NOMO-1 (cell line): ENCODE measurements around the gene MYADM.
A peak's percentile ranks its signal among the peaks of the same experiment; 100 is the strongest.
"Not testable (repeated sequence)": the region's sequence is repeated elsewhere in the genome, so short reads cannot be mapped to it uniquely, and the experiment has no call there.

Source experiments
- DNase-seq, 2 experiments: peaks; one replicate each; lab custom pipeline; 2025; ENCODE audit not compliant: unreplicated experiment in 2 of 2; lab: John Stamatoyannopoulos, UW

The MYADM gene

DNA sequence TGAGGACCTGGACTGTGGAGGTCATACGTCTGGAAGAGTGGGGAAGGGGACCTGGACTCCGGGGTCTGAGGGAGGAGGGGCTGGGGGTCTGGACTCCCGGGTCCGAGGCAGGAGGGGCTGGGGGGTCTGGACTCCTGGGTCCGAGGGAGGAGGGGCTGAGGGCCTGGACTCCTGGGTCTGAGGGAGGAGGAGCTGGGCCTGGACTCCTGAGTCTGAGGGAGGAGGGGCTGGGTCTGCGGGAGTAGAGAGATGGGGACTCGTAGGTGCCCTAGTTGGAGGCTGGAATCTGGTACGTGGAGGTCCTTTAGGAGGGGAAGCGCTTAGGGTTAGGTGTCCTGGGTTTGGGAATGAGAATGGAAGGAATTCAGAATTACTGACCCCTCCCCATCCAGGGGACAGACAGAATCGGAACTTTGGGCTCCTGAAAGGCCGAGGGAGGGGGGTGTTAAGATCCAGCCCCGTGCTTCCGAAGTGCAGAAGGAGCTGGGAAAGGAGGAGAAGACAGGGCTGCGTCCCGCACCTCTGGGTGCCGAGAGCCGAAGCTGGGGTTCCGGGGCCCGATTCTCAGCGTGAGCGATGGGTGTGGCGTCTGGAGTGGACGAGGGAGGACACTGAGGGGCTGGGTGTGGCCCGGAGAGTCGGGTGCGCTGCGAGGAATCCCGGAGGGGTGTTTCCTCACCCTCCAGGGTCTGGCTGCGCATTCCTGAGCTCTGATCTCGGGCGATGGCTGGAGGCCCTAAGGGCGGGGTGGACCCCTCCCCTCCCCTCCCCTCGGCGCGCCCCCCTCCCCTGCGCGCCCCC is 608 bp downstream of the MYADM start:
- peak in 1 of 2 experiments; percentile 21 for DNase-seq

DNA sequence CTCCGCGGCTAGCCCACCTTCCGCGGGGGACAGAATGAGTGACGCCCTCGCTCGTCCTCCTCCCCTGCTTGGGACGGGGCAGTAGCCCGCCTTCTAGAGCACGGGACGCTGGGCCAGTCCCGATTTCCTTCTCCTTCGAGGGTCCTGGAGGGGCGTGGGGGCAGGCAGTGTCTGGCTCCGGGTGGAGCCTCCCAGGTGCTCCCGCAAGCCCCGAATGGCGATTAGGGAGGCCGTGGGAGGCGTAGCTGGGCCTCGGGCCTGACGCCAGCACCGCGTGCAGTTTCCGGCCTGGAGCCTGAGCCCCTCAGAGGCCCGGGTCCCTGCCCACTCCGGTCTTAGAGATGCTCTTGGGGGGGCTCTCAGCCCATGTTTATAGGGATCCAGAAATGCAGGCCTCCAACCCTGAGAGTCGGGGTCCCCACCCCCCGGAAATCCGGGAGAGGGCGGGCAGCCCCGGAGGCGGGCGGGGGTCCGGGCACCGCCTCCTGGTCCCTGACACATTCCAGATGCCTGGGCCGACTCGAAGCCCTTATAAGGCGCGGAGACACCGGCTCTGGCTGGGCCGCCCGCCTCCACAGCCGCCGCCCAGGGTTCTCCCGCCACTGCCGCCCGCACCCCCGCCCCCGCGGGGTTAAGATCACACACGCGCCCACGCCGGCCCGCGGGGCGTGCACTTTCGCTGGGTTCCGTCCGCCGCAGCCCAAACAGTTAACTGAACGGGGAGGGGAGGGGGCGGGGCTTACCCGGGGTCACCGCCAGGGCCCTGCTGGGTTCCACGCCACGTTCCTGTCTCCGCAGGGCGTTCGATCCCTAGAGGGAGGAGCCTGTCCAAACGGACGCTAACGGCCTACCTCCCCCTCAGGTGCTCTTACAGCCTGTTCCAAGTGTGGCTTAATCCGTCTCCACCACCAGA is 1.5 kb downstream of the MYADM start:
- DNase-seq: peak; percentile 90 to 97

DNA sequence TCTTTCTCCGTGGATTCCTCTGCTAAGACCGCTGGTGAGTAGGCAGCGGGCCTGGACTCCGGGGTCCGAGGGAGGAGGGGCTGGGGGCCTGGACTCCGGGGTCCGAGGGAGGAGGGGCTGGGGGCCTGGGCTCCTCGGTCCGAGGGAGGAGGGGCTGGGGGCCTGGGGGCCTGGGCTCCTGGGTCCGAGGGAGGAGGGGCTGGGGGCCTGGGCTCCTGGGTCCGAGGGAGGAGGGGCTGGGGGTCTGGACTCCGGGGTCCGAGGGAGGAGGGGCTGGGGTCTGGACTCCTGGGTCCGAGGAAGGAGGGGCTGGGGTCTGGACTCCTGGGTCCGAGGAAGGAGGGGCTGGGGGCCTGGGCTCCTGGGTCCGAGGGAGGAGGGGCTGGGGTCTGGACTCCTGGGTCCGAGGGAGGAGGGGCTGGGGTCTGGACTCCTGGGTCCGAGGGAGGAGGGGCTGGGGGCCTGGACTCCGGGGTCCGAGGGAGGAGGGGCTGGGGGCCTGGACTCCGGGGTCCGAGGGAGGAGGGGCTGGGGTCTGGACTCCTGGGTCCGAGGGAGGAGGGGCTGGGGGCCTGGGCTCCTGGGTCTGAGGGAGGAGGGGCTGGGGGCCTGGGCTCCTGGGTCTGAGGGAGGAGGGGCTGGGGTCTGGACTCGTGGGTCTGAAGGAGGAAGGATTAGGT is 2.3 kb downstream of the MYADM start:
- DNase-seq: not testable (repeated sequence)

DNA sequence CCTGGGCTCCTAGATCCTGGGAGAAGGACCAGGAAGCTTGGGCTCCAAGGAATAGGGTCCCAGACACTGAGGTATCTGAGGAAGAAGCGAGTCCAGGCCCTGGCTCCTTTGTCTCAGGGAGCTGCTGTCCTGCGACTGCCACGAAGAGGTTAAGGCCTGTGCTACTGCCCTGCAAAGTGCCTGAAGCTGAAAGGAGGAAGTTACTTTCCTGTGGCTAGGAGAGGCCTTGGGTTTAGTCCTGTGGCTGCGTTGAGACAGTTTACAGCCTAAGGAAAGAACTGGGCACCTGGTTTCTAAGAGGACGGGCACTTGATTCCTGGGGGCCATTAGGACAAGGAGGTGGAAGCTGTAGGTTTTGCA is 2.8 kb downstream of the MYADM start:
- peak; percentile 86 to 88 for DNase-seq

GRCh38 chr19:53871454-53871853 is 3.8 kb downstream of the MYADM start:
- peak; percentile 45 to 82 for DNase-seq

DNA sequence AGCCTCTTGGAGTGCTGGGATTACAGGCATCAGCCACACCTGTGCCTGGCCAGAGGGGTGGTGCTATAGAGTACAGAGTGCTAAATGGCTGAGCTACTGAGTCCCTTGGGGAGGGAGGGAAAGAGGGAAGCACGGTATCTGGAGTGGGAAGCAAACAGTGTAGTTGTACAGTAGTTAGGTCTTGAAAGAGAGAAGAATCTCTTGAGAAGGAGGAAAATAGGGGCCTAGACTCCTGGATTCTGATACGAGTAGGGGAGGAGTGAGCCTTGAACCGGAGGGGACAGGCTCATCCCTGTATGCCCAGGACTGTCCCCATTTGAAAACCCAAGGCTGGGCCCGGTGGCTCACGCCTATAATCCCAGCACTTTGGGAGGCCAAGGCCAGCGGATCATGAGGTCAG is 5.1 kb downstream of the MYADM start:
- no peak for DNase-seq

GRCh38 chr19:53873773-53874605 is 6.3 kb downstream of the MYADM start:
- no peak for DNase-seq

GRCh38 chr19:53874606-53874990 is 6.9 kb downstream of the MYADM start:
- DNase-seq: no peak

- no peak for DNase-seq
These were observed 8.1 kb downstream of the MYADM start for GRCh38 chr19:53875602-53876325.

GRCh38 chr19:53876651-53877224 is 9.1 kb downstream of the MYADM start:
- DNase-seq: no peak

DNA sequence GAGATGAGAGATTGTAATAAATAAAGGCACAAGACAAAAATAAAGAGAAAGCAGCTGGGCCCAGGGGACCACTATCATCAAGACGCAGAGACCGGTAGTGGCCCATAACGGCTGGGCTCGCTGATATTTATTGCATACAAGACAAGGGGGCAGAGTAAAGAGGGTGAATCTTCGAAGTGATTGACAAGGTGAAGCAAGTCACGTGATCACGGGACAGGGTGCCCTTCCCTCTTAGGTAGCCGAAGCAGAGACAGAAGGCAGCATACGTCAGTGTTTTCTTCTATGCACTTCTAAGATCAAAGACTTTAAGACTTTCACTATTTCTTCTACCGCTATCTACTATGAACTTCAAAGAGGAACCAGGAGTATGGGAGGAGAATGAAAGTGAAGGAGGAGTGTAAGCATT is 9.7 kb downstream of the MYADM start:
- DNase-seq: no peak

DNA sequence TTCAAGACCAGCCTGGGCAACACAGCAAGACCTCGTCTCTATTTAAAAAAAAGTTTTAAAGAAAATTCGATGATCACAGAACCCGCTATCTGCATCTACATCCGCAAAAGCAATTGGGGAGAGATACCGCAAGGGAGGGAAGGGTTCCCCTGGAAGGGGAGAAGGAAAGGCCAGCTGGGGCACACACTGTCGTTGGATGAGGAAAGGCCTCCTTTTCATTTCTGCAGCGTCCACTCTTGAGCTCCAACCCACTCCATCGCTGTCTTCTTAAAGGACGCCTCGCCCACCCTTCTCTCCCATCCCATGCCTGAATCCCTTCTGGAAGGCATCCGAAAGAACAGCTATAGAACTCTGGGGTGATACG is 11.1 kb downstream of the MYADM start:
- DNase-seq: no peak

- peak; percentile 57 to 59 for DNase-seq
These were observed 11.7 kb downstream of the MYADM start for GRCh38 chr19:53879140-53880081.

DNA sequence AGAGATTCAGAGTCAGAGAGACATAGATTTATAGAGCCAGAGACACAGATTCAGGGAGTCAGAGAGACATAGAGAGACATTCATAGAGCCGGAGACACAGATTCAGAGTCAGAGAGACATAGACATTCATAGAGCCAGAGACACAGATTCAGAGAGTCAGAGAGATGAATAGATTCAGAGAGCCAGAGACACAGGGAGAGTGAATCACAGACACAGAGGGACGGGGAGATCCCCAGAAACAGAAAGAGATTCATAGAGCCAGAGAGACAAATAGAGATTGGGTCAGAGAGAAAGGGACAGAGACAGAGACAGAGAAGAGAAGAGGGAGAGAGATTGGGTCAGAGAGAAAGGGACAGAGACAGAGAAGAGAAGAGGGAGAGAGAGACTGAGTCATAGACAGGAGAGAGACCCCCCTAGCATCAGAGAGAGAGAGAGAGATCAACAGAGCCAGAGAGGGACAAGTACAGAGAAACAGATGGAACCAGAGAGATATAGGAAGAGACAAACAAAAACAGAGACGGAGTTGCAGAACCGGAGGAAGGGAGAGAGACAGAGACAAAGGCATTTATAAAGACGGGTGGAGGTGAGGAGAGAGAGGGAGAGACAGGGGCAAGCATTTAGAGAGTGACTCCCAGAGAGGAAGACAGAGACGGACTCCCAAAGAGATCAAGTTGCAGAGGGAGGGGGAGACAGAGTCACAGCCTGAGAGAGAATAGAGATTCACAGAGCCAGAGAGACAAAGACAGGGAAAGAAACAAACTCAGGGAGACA is 13.2 kb downstream of the MYADM start:
- no peak for DNase-seq

DNA sequence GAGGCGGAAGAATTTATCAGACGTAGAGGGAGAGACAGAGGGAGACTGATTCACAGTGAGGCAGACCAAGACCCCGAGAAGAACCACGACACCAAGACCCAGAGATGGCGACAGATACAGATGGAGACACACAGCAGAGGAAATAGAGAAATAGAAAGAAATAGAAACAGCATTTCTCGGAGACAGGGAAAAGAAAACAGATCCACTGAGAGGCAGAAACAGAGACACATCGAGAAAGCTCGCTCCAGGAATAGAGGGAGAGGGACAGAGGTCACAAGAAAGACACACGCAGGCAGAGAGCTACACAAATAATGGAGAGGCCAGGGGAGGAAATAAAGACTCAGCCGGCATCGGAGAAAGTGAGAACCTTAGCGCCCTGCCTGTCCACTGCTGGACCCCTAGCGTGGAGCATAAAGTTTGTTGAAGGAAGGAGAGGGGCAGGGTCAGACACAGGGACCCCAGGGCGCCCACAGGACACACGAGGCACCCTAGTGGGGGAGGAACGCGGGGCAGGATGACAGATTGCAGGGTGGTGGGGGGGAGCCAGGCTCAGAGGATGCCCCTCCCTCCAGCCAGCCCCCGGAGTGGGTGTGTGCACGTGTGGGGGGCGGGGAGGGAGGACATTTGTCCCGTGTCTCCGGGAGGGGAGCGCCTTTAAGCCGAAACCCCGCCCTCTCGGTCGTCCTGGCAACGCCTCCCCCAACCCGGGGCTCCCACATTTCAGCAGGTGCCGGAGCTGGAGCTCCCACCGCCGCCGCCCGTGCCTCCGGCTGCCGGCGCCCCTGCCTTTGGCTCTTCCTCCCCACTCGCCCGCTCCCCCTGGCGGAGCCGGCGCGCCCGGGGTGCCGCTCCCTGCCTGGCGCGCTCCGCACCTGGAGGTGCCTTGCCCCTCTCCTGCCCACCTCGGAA is 14.1 kb downstream of the MYADM start, which contains the start of gene PRKCG:
Gene PRKCG, plus strand, starts transcription at position 716 of the 909 bp plus-strand sequence. CDS start 298 bp downstream, outside the sequence.
- peak; percentile 32 to 37 for DNase-seq

DNA sequence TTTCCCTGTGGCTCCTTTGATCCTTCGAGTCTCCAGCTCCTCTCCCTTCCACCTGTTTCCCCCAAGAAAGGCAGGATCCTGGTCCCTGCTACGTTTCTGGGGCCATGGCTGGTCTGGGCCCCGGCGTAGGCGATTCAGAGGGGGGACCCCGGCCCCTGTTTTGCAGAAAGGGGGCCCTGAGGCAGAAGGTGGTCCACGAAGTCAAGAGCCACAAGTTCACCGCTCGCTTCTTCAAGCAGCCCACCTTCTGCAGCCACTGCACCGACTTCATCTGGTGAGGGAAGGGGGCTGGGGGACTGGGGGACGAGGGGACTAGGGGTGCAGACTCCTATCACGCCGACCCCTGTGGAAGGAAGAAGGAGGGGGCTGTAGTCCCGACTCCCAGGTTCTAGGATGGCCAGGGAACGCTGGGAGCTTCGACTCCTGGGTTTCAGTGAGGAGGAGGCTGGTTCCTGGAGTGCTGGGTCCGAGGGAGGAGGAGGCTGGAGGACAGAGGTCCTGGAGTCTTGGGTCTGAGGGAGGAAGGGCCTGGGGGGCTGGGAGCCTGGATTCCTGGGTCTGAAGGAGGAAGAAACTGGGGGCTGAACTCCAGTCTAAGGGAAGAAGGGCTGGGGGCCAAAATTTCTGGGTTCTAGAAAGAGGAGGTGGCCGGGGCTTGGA is 14.8 kb downstream of the MYADM start:
- no peak for DNase-seq
